Lung (tissue), 12 donors: Measurements from ENCODE around the gene AOAH. TPM values are rescaled to one million over a fixed set of nuclear protein-coding genes. Genes with fewer than 3 reads are reported as not detected.

Source experiments
- ATAC-seq: fragments of 200-7000 bp; cut with Tn5 transposase; one replicate; pipeline ENCODE4 v1.9.1; 2020; ENCODE audit warnings: moderate number of reproducible peaks; ENCODE audit not compliant: insufficient read depth, low FRiP score
- DNase-seq, 3 donors: peaks; one replicate each; pipeline ENCODE4 v3.0.0-alpha.2; 2013 to 2017
- H3K27ac ChIP-seq, 2 donors: one replicate each; pipeline ENCODE4 v1.5.1; 2013; ENCODE audit warnings: mild to moderate bottlenecking in 2 of 2, moderate library complexity in 2 of 2, control low read depth in 1 of 2, inconsistent platforms in 1 of 2, low read depth in 1 of 2, low read length in 1 of 2
- H3K27me3 ChIP-seq, 3 donors: one replicate each; pipeline ENCODE4 v1.5.1; 2013; ENCODE audit warnings: low read length in 2 of 3; ENCODE audit not compliant: control insufficient read depth in 3 of 3, insufficient read depth in 3 of 3
- H3K36me3 ChIP-seq, 4 donors: one replicate each; pipeline ENCODE4 v1.5.1; 2013; ENCODE audit warnings: low read length in 4 of 4, mild to moderate bottlenecking in 1 of 4, moderate library complexity in 1 of 4; ENCODE audit not compliant: control insufficient read depth in 4 of 4, insufficient read depth in 4 of 4
- H3K4me1 ChIP-seq, 5 donors: one replicate each; pipeline ENCODE4 v1.5.1; 2013; ENCODE audit warnings: low read length in 5 of 5, mild to moderate bottlenecking in 2 of 5, moderate library complexity in 1 of 5; ENCODE audit not compliant: control insufficient read depth in 5 of 5, insufficient read depth in 5 of 5
- H3K4me3 ChIP-seq: one replicate; pipeline ENCODE4 v1.5.1; 2013; ENCODE audit warnings: mild to moderate bottlenecking, control low read depth, moderate library complexity
- H3K9ac ChIP-seq, 2 donors: one replicate each; pipeline ENCODE4 v1.5.1; 2013; ENCODE audit warnings: low read length in 2 of 2, control low read depth in 1 of 2; ENCODE audit not compliant: insufficient read depth in 1 of 2
- H3K9me3 ChIP-seq, 4 donors: one replicate each; pipeline ENCODE4 v1.5.1; 2013; ENCODE audit warnings: low read length in 3 of 4, mild to moderate bottlenecking in 1 of 4, moderate library complexity in 1 of 4; ENCODE audit not compliant: control insufficient read depth in 4 of 4, insufficient read depth in 3 of 4
- CTCF ChIP-seq: IDR thresholded peaks from 2 replicates; pipeline ENCODE4 v1.5.1; 2012; ENCODE audit warnings: mild to moderate bottlenecking; ENCODE audit errors: control extremely low read depth, extremely low read depth
- WGBS, 2 donors: extraction: QIAGEN DNeasy Blood & Tissue Kit; methylation state at CpG; one replicate each; pipeline ENCODE4 v1.1.7; 2013; 5-methylcytosine and 5-hydroxymethylcytosine counted together
- polyA plus RNA-seq, 2 donors: library from polyadenylated mRNA; stranded (reverse); fragments of 200-250 nt; gene quantifications; one replicate each; pipeline ENCODE4 v1.2.1, GENCODE V29; 2013
- total RNA-seq, 2 donors: library from RNA; depleted of rRNA in 1 of 2; stranded (reverse); fragments of >200 nt in 1 of 2; gene quantifications; one replicate each; pipeline ENCODE4 v1.2.1, GENCODE V29; 2014 to 2021
- donor health status: control.
- donor health status: control.
- donor health status: Bipolar disorder and iron deficiency.
- donor health status: healthy.
- donor health status: DM: yes; HTN: yes; CAD: no.

The AOAH gene
- total and polyA plus RNA-seq, 4 donors = 4.7 to 36.4 (median 29.0) TPM

- Histone ChIP-seq H3K27me3 (no peaks in the 10 kb centered on the region), H3K4me3 (no peak overlapping the region), H3K27ac (no peak overlapping the region), H3K36me3 (peaks cover 0 to 2% (median 0%) of the 10 kb centered on the region in 4 donors), H3K4me1 (no peaks in the 10 kb centered on the region), H3K9me3 (no peaks in the 10 kb centered on the region), H3K9ac (no peak overlapping the region)
- no peak for TF ChIP-seq CTCF
- WGBS, 2 donors = 71 to 86% methylated on average over 6 of the region's 6 CpGs
- ATAC-seq (no peak), DNase-seq (no peak)
These were observed 117.1 kb downstream of the AOAH start for GRCh38 chr7:36606976-36607720.

GRCh38 chr7:36606153-36606975 is 117.9 kb downstream of the AOAH start:
- Histone ChIP-seq H3K9me3 (no peaks in the 10 kb centered on the region), H3K4me3 (no peak overlapping the region), H3K27ac (no peak overlapping the region), H3K9ac (no peak overlapping the region), H3K36me3 (peaks cover 0 to 2% (median 0%) of the 10 kb centered on the region in 4 donors), H3K27me3 (no peaks in the 10 kb centered on the region), H3K4me1 (no peaks in the 10 kb centered on the region)
- ATAC-seq (no peak), DNase-seq (no peak)
- TF ChIP-seq CTCF = no peak
- WGBS, 2 donors = 83 to 87% methylated on average over 12 of the region's 12 CpGs

- Histone ChIP-seq H3K36me3 (peaks cover 0 to 2% (median 0%) of the 10 kb centered on the region in 4 donors), H3K27me3 (no peaks in the 10 kb centered on the region), H3K4me1 (peaks cover 0 to 2% (median 0%) of the 10 kb centered on the region in 5 donors), H3K27ac (no peak overlapping the region), H3K9ac (no peak overlapping the region), H3K4me3 (no peak overlapping the region), H3K9me3 (no peaks in the 10 kb centered on the region)
- ATAC-seq (no peak), DNase-seq (no peak)
- WGBS, 2 donors = 78 to 90% methylated on average over 7 of the region's 7 CpGs
- TF ChIP-seq CTCF = no peak
These were observed 118.8 kb downstream of the AOAH start for GRCh38 chr7:36605261-36606051.
